SU-DHL-6 (cell line): ENCODE results near the gene OTUD5.
A peak's percentile ranks its signal among the peaks of the same experiment; 100 is the strongest.

Experiments
- H2AFZ ChIP-seq: fragments of 200-600 bp; sonication (generic); 2 replicates; pipeline ENCODE4 v1.6.1; 2014; ENCODE audit warnings: low read depth, mild to moderate bottlenecking, moderate library complexity, mixed read lengths, antibody characterized with exemption, low read length; ENCODE audit not compliant: severe bottlenecking
- H3F3A ChIP-seq: fragments of 200-600 bp; shearing (Covaris generic); 2 replicates; pipeline ENCODE4 v1.6.0; 2016; ENCODE audit warnings: antibody characterized with exemption, mild to moderate bottlenecking; ENCODE audit not compliant: insufficient read depth
- H3K27ac ChIP-seq: fragments of 200-600 bp; sonication (generic); 2 replicates; pipeline ENCODE4 v1.5.1; 2016; ENCODE audit warnings: low read depth, mild to moderate bottlenecking, low read length, moderate library complexity, mixed read lengths
- H3K27me3 ChIP-seq: fragments of 200-600 bp; sonication (generic), shearing (Covaris generic); 2 replicates; pipeline ENCODE4 v1.6.0; 2014; ENCODE audit warnings: mild to moderate bottlenecking, low read length
- H3K36me3 ChIP-seq: fragments of 200-600 bp; sonication (generic); 2 replicates; pipeline ENCODE4 v1.6.1; 2014; ENCODE audit warnings: mild to moderate bottlenecking, low read length, mixed read lengths
- H3K4me2 ChIP-seq: fragments of 300-600, 200-600 bp; shearing (Covaris generic), sonication (generic); 2 replicates; pipeline ENCODE4 v1.6.0; 2014; ENCODE audit warnings: low read length, low read depth, mild to moderate bottlenecking; ENCODE audit not compliant: poor library complexity, severe bottlenecking
- H3K4me3 ChIP-seq: fragments of 200-600 bp; sonication (generic); 2 replicates; pipeline ENCODE4 v1.5.1; 2014; ENCODE audit warnings: antibody characterized with exemption, low read length, mild to moderate bottlenecking, mixed read lengths; ENCODE audit not compliant: insufficient read depth, poor library complexity, severe bottlenecking
- H3K79me2 ChIP-seq: fragments of 200-600 bp; sonication (generic); 2 replicates; pipeline ENCODE4 v1.6.1; 2014; ENCODE audit warnings: mild to moderate bottlenecking, low read length, moderate library complexity; ENCODE audit not compliant: insufficient read depth
- H3K9ac ChIP-seq: fragments of 200-600 bp; sonication (generic); 2 replicates; pipeline ENCODE4 v1.7.0; 2014; ENCODE audit warnings: mild to moderate bottlenecking, low read length
- H3K9me2 ChIP-seq: fragments of 200-600 bp; sonication (generic); replicated peaks from 2 replicates; pipeline ENCODE4 v1.6.1; 2014; ENCODE audit warnings: low read length; ENCODE audit not compliant: insufficient read depth
- H3K9me3 ChIP-seq: fragments of 200-600 bp; sonication (generic); 2 replicates; pipeline ENCODE4 v1.6.1; 2014; ENCODE audit warnings: low read length, mixed read lengths; ENCODE audit not compliant: insufficient read depth
- H4K20me1 ChIP-seq: fragments of 200-600 bp; sonication (generic); 2 replicates; pipeline ENCODE4 v1.6.1; 2014; ENCODE audit warnings: low read depth, mild to moderate bottlenecking, antibody characterized with exemption, low read length, moderate library complexity, mixed read lengths
- CTCF ChIP-seq: fragments of 200-600 bp; sonication (generic); IDR thresholded peaks from one replicate; pipeline ENCODE4 v1.5.1; 2017; ENCODE audit warnings: antibody characterized with exemption, mild to moderate bottlenecking, low read length, moderate library complexity; ENCODE audit not compliant: insufficient read depth, poor library complexity, severe bottlenecking
- EZH2phosphoT487 ChIP-seq: fragments of 200-600 bp; sonication (generic), shearing (Covaris generic); conservative IDR thresholded peaks from 2 replicates; pipeline ENCODE4 v1.6.1; 2018; ENCODE audit warnings: mild to moderate bottlenecking, antibody characterized with exemption, low read length, moderate library complexity, mixed read lengths

OTUD5 gene

DNA sequence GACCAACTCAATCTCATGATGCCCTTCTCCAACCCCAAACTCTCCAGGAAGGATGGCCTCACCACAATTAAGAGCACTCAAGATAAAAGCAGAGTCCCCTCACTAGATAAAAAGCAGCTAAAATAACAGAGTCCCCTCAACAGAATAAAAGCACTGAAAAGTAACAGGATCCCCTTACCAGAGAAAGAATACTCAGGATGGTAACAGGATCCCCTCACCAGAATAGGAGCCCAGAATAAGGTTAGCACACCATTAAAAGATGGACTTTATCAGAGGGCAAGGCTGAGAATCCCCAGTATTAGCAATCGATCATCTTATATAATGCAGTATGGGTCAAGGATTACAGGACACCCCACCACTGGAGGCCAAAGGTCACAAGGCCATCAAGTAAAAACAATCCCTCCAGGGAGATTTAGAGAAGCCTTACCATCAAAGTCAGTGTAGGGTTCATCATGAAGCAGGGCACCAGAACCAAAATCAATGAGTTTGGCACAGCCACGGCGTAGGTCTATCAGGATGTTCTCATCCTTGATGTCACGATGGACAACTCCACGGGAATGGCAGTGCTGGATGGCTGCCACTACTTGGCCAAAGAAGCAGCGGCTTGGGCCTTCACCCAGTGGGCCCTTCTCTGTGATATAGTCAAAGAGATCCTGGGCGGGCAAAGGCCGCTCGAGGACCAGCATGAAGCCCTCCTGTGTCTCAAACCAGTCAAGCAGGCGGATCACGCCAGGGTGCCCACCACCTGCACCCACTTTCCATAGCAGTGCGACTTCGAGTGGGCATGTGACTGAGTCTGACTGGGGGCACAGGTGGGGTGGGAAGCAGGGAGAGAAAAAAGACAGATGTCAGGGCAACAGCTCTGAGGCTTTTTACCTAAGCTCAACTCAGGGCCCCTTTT, 42.6 kb downstream of the OTUD5 start:
- Histone ChIP-seq H3K36me3 (no peaks in the 10 kb centered on the region), H3K9me2 (no peaks in the 10 kb centered on the region), H3K4me2 (no peak overlapping the region), H3K27me3 (no peaks in the 10 kb centered on the region), H3K9ac (no peak overlapping the region), H3K27ac (no peak overlapping the region), H4K20me1 (no peaks in the 10 kb centered on the region), H2AFZ (no peak overlapping the region), H3K9me3 (no peaks in the 10 kb centered on the region), H3K79me2 (peaks cover 34% of the 10 kb centered on the region), H3K4me3 (no peak overlapping the region), H3F3A (peaks cover 23% of the 10 kb centered on the region)
- TF ChIP-seq EZH2phosphoT487 (no peak), CTCF (no peak)

DNA sequence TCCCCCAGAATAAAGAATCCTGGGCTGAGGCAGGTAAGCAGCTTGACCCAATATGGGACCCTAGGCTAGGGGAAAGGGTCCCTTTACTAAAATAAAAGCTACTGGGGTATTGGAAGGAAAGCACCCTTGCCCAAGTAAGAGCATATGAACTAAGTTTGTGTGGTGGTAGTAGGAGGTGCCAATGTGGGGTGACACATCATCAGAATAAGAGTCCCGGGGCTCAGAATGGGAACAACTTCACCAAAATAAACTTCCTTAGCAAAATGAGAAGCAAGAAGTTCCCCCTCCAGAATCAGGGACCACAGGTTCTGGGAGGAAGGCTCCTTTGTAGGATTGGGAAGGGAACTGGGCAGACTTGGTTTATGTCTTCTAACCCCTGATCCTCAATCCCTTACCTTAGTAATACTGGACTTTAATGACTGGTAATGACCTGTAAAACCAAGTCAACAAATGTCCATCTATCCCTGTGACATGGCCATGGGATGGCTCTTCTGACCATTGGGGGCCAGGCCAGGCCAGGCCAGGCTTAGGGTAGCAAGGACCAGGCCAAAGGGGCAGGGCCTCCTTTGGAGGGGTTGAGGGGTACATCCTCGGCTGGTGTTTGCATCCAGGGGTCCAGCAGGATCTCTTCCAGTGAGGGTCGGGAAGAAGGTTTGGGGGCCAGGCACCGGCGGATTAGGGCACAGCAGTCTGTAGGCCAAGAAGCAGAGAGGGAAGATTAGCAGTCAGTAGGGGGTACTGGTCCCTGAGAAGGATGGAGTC, 43.6 kb downstream of the OTUD5 start:
- Histone ChIP-seq H3K27me3 (no peaks in the 10 kb centered on the region), H3K4me3 (no peak overlapping the region), H3K9me3 (no peaks in the 10 kb centered on the region), H4K20me1 (no peaks in the 10 kb centered on the region), H3K36me3 (no peaks in the 10 kb centered on the region), H2AFZ (no peak overlapping the region), H3K27ac (no peak overlapping the region), H3F3A (peaks cover 15% of the 10 kb centered on the region; the same call in 1 of the 2 replicates), H3K4me2 (no peak overlapping the region), H3K79me2 (peaks cover 37% of the 10 kb centered on the region), H3K9me2 (no peaks in the 10 kb centered on the region), H3K9ac (no peak overlapping the region)
- TF ChIP-seq CTCF = no peak
- no peak for TF ChIP-seq EZH2phosphoT487

DNA sequence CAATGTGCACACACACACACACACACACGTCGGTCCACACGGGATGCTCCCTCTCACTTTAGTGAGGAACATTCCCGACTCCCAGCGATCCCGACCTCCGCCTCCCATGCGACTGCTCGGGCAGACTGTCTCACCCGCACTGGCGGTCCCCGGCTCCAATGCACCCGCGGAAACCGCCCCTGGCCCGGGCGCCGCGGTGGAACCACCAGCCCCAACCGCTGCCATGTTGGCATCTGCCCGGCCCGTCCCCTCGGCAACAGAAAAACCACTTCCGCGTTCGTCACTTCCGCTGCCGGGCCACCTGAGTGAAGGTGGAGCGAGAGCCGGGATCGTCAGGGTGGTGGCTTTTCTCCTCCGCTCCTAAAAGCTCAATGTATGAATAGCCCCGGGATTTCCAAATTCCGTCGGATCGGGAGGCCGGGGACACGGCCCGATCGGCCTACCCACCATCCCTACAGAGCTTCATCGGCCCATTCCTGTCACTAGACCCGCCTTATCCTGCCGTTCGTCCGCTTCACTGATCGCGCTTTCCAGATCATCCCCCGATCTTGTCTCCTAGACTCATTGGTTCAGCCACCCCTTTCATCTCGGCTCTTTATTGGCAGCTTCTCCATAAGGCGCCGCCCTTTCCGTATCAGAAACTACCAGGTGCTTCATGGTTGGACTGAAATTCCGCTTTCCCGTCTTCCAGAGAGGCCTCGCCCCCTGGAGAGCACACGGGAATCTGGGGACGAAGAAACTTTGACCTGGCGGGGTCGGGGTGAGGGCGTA, 45.8 kb downstream of the OTUD5 start, which contains the start of gene SLC35A2:
SLC35A2 (minus strand) TSS at position 235 of the 771 bp plus-strand sequence; CDS start at position 225, 10 bp downstream.
- peak within 1 kb of the TSS; percentile 98 for H3K4me3 ChIP-seq
- H3K9me3 ChIP-seq = no peaks in the 10 kb centered on the region
- H3K79me2 ChIP-seq = peaks cover 25% of the 10 kb centered on the region
- no peaks in the 10 kb centered on the region for H3K9me2 ChIP-seq
- H2AFZ ChIP-seq = peak within 1 kb of the TSS; percentile 15
- no peaks in the 10 kb centered on the region for H4K20me1 ChIP-seq
- H3F3A ChIP-seq = peaks cover 15% of the 10 kb centered on the region; the same call in 1 of the 2 replicates
- H3K36me3 ChIP-seq = no peaks in the 10 kb centered on the region
- peak within 1 kb of the TSS; percentile 60 for H3K27ac ChIP-seq
- H3K9ac ChIP-seq = peak within 1 kb of the TSS; percentile 76
- H3K27me3 ChIP-seq = no peaks in the 10 kb centered on the region
- H3K4me2 ChIP-seq = peak within 1 kb of the TSS; percentile 80
- TF ChIP-seq CTCF = no peak
- no peak for TF ChIP-seq EZH2phosphoT487
